ENCODE measurements around the gene ACVR1. TPM values are rescaled to one million over a fixed set of nuclear protein-coding genes. Genes with fewer than 3 reads are reported as not detected.
A peak's percentile ranks its signal among the peaks of the same experiment; 100 is the strongest.

The ACVR1 gene
- total RNA-seq, 4 donors from 2014 or later, result 4.7 to 18.7 (median 10.3) TPM

DNA sequence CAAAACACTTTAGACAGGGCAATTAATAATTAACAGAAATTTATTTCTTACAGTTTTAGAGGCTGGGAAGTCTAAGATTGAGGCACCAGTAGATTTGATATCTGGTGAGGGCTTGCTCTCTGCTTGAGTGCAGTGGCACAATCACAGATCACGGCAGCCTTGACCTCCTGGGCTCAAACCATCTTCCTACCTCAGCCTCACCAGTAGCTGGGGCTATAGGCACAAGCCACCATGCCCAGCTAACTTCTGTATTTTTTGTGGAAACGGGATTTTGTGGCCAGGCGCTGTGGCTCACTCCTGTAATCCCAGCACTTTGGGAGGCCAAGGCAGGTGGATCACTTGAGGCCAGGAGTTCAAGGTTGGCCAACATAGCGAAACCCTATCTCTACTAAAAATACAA lies 29.0 kb upstream of the ACVR1 start:
- intact Hi-C loops (cut with DNase I), result no loop called here
- no peak for DNase-seq
- no peaks in the 10 kb centered on the region for H3K4me1 ChIP-seq
- no peaks in the 10 kb centered on the region for H3K36me3 ChIP-seq
- no peak overlapping the region for H3K4me3 ChIP-seq
- H3K9me3 ChIP-seq, result no peaks in the 10 kb centered on the region
- no peak overlapping the region for H3K27ac ChIP-seq
- H3K27me3 ChIP-seq, result no peaks in the 10 kb centered on the region
- WGBS, 2 donors, result 93 to 95% methylated on average over 2 to 4 of the region's 4 CpGs
- TF ChIP-seq, protein P1, sequence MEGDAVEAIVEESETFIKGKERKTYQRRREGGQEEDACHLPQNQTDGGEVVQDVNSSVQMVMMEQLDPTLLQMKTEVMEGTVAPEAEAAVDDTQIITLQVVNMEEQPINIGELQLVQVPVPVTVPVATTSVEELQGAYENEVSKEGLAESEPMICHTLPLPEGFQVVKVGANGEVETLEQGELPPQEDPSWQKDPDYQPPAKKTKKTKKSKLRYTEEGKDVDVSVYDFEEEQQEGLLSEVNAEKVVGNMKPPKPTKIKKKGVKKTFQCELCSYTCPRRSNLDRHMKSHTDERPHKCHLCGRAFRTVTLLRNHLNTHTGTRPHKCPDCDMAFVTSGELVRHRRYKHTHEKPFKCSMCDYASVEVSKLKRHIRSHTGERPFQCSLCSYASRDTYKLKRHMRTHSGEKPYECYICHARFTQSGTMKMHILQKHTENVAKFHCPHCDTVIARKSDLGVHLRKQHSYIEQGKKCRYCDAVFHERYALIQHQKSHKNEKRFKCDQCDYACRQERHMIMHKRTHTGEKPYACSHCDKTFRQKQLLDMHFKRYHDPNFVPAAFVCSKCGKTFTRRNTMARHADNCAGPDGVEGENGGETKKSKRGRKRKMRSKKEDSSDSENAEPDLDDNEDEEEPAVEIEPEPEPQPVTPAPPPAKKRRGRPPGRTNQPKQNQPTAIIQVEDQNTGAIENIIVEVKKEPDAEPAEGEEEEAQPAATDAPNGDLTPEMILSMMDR (IDR thresholded peaks at IDR 0.05), result no peak
- TF ChIP-seq POLR2A (IDR thresholded peaks at IDR 0.05), result no peak

DNA sequence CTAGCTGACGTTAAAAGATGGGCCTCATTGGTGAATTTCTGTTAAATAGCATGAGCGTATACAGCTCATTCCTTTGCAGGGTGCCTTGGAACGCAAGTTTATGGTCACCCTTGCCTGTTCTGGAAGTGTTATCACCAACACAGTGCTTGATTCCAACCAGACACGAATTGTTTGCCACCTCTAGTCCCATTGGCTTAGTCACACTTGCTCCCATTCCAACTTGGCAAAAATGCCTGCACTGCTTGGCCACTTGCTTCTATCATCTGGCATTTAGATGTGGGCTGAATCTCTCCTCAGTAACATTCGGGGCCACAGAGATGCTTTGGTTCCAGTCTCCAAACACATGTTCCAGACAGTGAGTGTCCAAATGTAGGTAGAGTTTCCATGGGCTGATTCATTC lies 27.5 kb upstream of the ACVR1 start:
- Histone ChIP-seq H3K27ac (no peak overlapping the region), H3K27me3 (no peaks in the 10 kb centered on the region), H3K36me3 (no peaks in the 10 kb centered on the region), H3K9me3 (no peaks in the 10 kb centered on the region), H3K4me3 (no peak overlapping the region), H3K4me1 (no peaks in the 10 kb centered on the region)
- intact Hi-C loops (cut with DNase I), result no loop called here
- DNase-seq, result no peak
- TF ChIP-seq POLR2A (IDR thresholded peaks at IDR 0.05), result no peak
- TF ChIP-seq, protein P1 (IDR thresholded peaks at IDR 0.05), result no peak
- WGBS, 2 donors, result 68 to 91% methylated on average over 4 to 5 of the region's 5 CpGs

DNA sequence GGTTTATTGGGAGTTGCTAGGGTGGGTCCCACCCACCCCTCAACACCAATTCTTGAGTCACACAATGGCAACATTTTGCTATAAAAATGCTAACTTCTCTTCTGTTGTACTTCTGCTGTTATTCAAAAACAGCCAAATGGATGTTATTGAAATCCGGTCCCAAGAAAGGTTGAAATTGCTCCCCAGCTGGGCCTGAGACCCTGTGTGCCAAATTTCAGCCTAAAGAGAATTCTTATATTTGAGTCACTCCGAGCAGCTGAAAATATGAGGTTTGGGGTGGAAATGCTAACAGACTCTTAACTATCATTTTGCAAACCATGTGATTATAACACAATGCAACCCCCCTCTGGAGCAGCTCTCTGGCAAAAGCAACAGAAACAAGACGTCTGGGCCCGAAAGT lies 27.0 kb upstream of the ACVR1 start:
- Histone ChIP-seq H3K27ac (no peak overlapping the region), H3K4me1 (peaks cover 0 to 4% (median 4%) of the 10 kb centered on the region in 3 donors), H3K9me3 (no peaks in the 10 kb centered on the region), H3K4me3 (no peak overlapping the region), H3K36me3 (no peaks in the 10 kb centered on the region), H3K27me3 (no peaks in the 10 kb centered on the region)
- TF ChIP-seq, protein P1 (IDR thresholded peaks at IDR 0.05), result no peak
- no peak for TF ChIP-seq POLR2A (IDR thresholded peaks at IDR 0.05)
- intact Hi-C loops (cut with DNase I), result no loop called here
- 73 to 76% methylated on average over 4 of the region's 4 CpGs for WGBS, 2 donors
- DNase-seq, result no peak

DNA sequence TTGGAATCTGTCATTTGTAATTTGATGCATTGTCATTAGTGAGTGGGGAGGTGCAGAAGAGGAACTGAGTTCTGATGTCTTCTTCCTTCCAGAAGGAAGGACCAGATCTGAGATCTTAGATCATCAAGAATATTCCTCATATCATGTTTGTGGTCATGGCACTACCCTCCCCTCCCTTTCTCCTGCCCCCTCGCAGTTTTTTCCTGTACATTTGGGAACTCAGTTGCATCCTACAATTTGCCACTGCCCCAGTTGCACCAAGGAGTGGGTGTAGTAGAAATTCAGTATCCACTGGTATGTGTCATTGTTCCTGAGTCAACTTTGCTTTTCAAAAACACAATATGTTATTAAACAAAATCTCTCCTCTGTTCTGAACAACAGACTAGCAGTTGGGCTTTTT lies 26.6 kb upstream of the ACVR1 start:
- Histone ChIP-seq H3K36me3 (no peaks in the 10 kb centered on the region), H3K9me3 (no peaks in the 10 kb centered on the region), H3K4me1 (peaks cover 0 to 7% (median 7%) of the 10 kb centered on the region in 3 donors), H3K4me3 (no peak overlapping the region), H3K27ac (no peak overlapping the region), H3K27me3 (no peaks in the 10 kb centered on the region)
- DNase-seq, result no peak
- 82 to 100% methylated on average over 1 of the region's 1 CpG for WGBS, 2 donors
- intact Hi-C loops (cut with DNase I), result no loop called here
- TF ChIP-seq, protein P1 (IDR thresholded peaks at IDR 0.05), result no peak
- TF ChIP-seq POLR2A (IDR thresholded peaks at IDR 0.05), result no peak

DNA sequence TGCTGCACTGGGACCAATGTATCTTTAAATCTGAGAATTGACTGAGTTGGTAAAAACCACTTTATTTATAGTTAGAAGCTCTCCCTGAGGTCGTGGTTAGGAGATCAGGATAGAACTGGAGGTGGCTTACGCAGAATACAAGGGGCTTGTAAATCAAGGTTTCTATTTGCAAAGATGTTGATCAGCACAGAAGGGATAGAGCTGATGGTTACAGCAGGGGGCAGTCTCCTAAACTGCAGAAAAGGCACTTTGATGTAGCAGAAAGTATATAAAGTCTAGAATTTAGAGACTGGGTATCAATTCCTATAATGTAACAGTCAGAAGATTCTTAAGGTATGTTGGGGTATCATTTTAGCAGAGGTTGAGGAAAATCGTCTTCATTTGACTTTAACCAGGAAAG lies 25.2 kb upstream of the ACVR1 start:
- 62 to 63% methylated on average over 3 of the region's 3 CpGs for WGBS, 2 donors
- DNase-seq, result no peak
- Histone ChIP-seq H3K27me3 (no peaks in the 10 kb centered on the region), H3K36me3 (no peaks in the 10 kb centered on the region), H3K9me3 (no peaks in the 10 kb centered on the region), H3K27ac (no peak overlapping the region), H3K4me3 (no peak overlapping the region), H3K4me1 (peaks cover 0 to 11% (median 7%) of the 10 kb centered on the region in 3 donors)
- no peak for TF ChIP-seq POLR2A (IDR thresholded peaks at IDR 0.05)
- TF ChIP-seq, protein P1 (IDR thresholded peaks at IDR 0.05), result peak in 1 of 6 experiments; percentile 16
- intact Hi-C loops (cut with DNase I), result no loop called here

Data from esophagus squamous epithelium (tissue), 5 donors.